Heart left ventricle (tissue), 16 donors: Measurements from ENCODE around the gene IFT122. TPM values are rescaled to one million over a fixed set of nuclear protein-coding genes. Genes with fewer than 3 reads are reported as not detected.

Source experiments
- ATAC-seq, 4 donors: fragments of 200-7000 bp; cut with Tn5 transposase; one replicate each; pipeline ENCODE4 v1.9.1; 2020 to 2022; ENCODE audit warnings: moderate library complexity in 4 of 4, mild to moderate bottlenecking in 3 of 4, moderate number of reproducible peaks in 1 of 4
- DNase-seq, 5 donors: peaks; one replicate each; pipeline ENCODE4 v3.0.0-alpha.2; 2020
- H3K27ac ChIP-seq, 12 donors: fragments of 200-600 bp; sonication (generic) in 4 of 12; one replicate each; pipeline versions ENCODE4 v1.5.0 to v1.8.0; 2016 to 2022; ENCODE audit warnings: mild to moderate bottlenecking in 2 of 12
- H3K27me3 ChIP-seq, 9 donors: fragments of 200-600 bp; sonication (generic) in 2 of 9; one replicate each; pipeline versions ENCODE4 v1.5.1 to v1.8.0; 2016 to 2022; ENCODE audit warnings: mild to moderate bottlenecking in 3 of 9
- H3K36me3 ChIP-seq, 9 donors: fragments of 200-600 bp; sonication (generic) in 2 of 9; one replicate each; pipeline versions ENCODE4 v1.5.0 to v1.8.0; 2018 to 2022; ENCODE audit warnings: mild to moderate bottlenecking in 2 of 9
- H3K4me1 ChIP-seq, 12 donors: fragments of 200-600 bp; sonication (generic) in 4 of 12; one replicate each; pipeline versions ENCODE4 v1.5.0 to v1.8.0; 2016 to 2022; ENCODE audit warnings: mild to moderate bottlenecking in 3 of 12
- H3K4me3 ChIP-seq, 12 donors: fragments of 200-600 bp; sonication (generic) in 4 of 12; one replicate each; pipeline versions ENCODE4 v1.5.0 to v1.8.0; 2017 to 2022; ENCODE audit warnings: mild to moderate bottlenecking in 9 of 12, moderate library complexity in 4 of 12
- H3K9me3 ChIP-seq, 12 donors: fragments of 200-600 bp; sonication (generic) in 4 of 12; one replicate each; pipeline versions ENCODE4 v1.5.0 to v1.8.0; 2016 to 2022; ENCODE audit warnings: mild to moderate bottlenecking in 1 of 12
- POLR2A ChIP-seq, 2 donors: fragments of 450-650 bp; IDR thresholded peaks; one replicate each; pipeline ENCODE4 v1.6.1; 2017; ENCODE audit warnings: antibody characterized with exemption in 2 of 2, mild to moderate bottlenecking in 2 of 2, moderate library complexity in 2 of 2
- WGBS, 4 donors: extraction: QIAGEN DNeasy Blood & Tissue Kit in 2 of 4; methylation state at CpG; one replicate each; pipeline versions ENCODE4 v1.1.5 to v1.1.7; 2013 to 2018; 5-methylcytosine and 5-hydroxymethylcytosine counted together
- intact Hi-C, 10 donors: fragments of 100-400 bp; cut with DNase I; formaldehyde crosslinking; loops; one replicate each; pipeline versions ENCODE4 v1.11.1 to v1.14.2; 2022
- polyA plus RNA-seq, 2 donors: library from polyadenylated mRNA; stranded (reverse); fragments of 200-250 nt; gene quantifications; one replicate each; pipeline ENCODE4 v1.2.3, GENCODE V29; 2013
- total RNA-seq, 9 donors: library from RNA; depleted of rRNA in 2 of 9; stranded (reverse); fragments of >200 nt in 2 of 9; fragmentation: NEBNext Ultra II Directional in 3 of 9; extraction: Animal tissue kit (Norgen Biotek cat#: 25700) in 3 of 9; gene quantifications; one replicate each; pipeline versions ENCODE4 v1.1.0 to v1.2.4, GENCODE V29; 2016 to 2023
- TF ChIP-seq, protein P1 (sequence below), 12 donors: fragments of 200-600 bp; sonication (generic) in 4 of 12; IDR thresholded peaks; one replicate each; pipeline versions ENCODE4 v1.5.0 to v1.8.0; 2018 to 2022; ENCODE audit warnings: antibody characterized with exemption in 12 of 12, mild to moderate bottlenecking in 5 of 12
- donor health status: ischemic (EF 13 %, LVEDD 7.1; RV severe dilation, severe dysfunction).
- donor health status: healthy with polysubstance abuse.
- donor health status: DM: no; HTN: yes; CAD: no.
- donor health status: DM: no; HTN: no; CAD: no.
- donor health status: ischemic (EF 25% LVEDD 6.9; RV normal size, moderate dysfunction).
- donor health status: ischemic (EF 25% LVEDD 5.7; RV mildly dilated, moderate dysfunction).
- donor health status: healthy.
- donor health status: DM: yes; HTN: yes; CAD: no.
- donor health status: ischemic (EF 35%, LVEDD 5.7; RV mildly dilated, moderate dysfunction).
- donor health status: nonischemic (EF 11% LVEDD 7.7; RV severe dilation, severe dysfunction).
- donor health status: DM: yes; HTN: yes; CAD: no.
- donor health status: PGD.
- donor health status: ischemic (EF 29% LVEDD 5.4; RV normal size, mild dysfunction).
- donor health status: nonischemic (EF 23%, LVEDD 6.1; RV moderate dilation, normal function).

The IFT122 gene
- total and polyA plus RNA-seq, 11 donors, result 7.2 to 34.2 (median 16.6) TPM

DNA sequence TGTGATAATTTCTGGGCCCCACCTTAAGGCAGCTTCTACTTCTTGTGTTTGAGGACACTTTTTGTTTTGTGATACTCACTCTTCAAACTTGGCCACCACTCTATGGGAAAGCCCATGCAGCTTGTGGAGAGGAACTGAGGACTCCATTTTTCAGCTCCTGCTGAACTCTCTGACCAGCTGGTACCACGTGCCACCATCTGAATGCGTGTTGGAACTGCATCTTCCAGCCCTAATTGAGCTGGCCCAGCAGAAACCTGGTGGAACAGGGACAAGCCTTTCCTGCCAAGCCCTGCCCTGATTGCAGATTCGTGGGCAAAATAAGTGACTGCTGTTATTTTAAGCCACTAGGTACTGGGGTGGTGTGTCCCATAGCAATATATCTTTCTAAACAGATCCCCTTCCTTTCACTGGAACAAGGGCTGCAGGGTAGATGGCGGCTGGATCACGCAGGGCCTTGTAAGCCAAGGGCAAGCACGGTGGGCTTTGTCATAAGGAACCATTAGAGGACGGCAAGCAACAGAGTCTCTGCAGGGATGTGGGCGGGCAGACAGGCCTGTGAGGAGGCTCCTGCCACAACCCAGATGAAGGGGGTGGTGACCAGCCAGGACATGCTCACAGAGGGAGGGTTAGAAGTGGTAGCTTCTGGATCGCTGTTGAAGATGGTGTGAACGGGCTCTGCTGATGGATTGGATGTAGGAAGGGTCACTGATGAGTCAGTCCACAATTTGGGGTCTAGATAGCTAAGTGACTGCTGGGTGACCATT is 112.4 kb downstream of the IFT122 start:
- Histone ChIP-seq H3K27me3 (no peaks in the 10 kb centered on the region), H3K36me3 (peaks cover 0 to 30% (median 18%) of the 10 kb centered on the region in 9 donors), H3K4me1 (peaks cover 3 to 54% (median 38%) of the 10 kb centered on the region in 12 donors), H3K9me3 (no peaks in the 10 kb centered on the region), H3K27ac (peak overlapping the region in 2 of 12 donors; percentile 4 to 18), H3K4me3 (no peak overlapping the region)
- ATAC-seq, result no peak
- no peak for TF ChIP-seq POLR2A (IDR thresholded peaks at IDR 0.05)
- TF ChIP-seq, protein P1, sequence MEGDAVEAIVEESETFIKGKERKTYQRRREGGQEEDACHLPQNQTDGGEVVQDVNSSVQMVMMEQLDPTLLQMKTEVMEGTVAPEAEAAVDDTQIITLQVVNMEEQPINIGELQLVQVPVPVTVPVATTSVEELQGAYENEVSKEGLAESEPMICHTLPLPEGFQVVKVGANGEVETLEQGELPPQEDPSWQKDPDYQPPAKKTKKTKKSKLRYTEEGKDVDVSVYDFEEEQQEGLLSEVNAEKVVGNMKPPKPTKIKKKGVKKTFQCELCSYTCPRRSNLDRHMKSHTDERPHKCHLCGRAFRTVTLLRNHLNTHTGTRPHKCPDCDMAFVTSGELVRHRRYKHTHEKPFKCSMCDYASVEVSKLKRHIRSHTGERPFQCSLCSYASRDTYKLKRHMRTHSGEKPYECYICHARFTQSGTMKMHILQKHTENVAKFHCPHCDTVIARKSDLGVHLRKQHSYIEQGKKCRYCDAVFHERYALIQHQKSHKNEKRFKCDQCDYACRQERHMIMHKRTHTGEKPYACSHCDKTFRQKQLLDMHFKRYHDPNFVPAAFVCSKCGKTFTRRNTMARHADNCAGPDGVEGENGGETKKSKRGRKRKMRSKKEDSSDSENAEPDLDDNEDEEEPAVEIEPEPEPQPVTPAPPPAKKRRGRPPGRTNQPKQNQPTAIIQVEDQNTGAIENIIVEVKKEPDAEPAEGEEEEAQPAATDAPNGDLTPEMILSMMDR (IDR thresholded peaks at IDR 0.05), result no peak
- intact Hi-C loops, result loop anchor here in 6 of 10 donors (5.0 to 10.0 kb wide), 3 partner anchors 45 to 50 kb away; no protein-coding TSS in a partner anchor
- peak in 2 of 5 donors; percentile 16 to 51 for DNase-seq
- WGBS, 4 donors, result 66 to 74% (median 69%) methylated on average over 10 of the region's 10 CpGs

- Histone ChIP-seq H3K27ac (no peak overlapping the region), H3K4me3 (no peak overlapping the region), H3K9me3 (no peaks in the 10 kb centered on the region), H3K4me1 (peaks cover 7 to 61% (median 43%) of the 10 kb centered on the region in 12 donors), H3K27me3 (no peaks in the 10 kb centered on the region), H3K36me3 (peaks cover 0 to 37% (median 25%) of the 10 kb centered on the region in 9 donors)
- ATAC-seq, result peak in 1 of 4 donors; percentile 2
- TF ChIP-seq, protein P1 (IDR thresholded peaks at IDR 0.05), result no peak
- TF ChIP-seq POLR2A (IDR thresholded peaks at IDR 0.05), result no peak
- DNase-seq, result peak in 1 of 5 donors; percentile 59
- intact Hi-C loops, result loop anchor here in 6 of 10 donors (5.0 to 10.0 kb wide), 3 partner anchors 46 to 51 kb away; no protein-coding TSS in a partner anchor
- WGBS, 4 donors, result 68 to 72% (median 69%) methylated on average over 5 to 6 of the region's 6 CpGs
These were observed 113.1 kb downstream of the IFT122 start for GRCh38 chr3:129553171-129553570.

DNA sequence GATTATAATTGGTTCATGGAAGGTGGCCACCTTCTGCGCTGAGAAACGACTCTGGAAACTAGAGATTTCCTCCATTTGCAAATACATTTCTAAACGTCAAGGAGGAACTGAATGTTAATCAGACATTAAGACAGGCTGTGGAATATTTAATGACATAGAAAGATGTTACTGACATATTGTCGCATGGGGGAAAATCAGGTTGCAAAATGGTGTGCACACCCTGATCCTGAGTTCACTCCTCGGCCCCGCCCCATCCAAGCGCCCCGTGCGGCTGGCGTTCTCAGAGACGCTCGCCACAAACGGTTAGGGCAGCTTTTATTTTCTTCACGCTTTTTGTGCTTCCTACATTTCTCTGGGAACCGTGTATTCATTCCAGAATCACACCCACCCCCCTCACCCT is 113.7 kb downstream of the IFT122 start:
- TF ChIP-seq, protein P1 (IDR thresholded peaks at IDR 0.05), result no peak
- TF ChIP-seq POLR2A (IDR thresholded peaks at IDR 0.05), result no peak
- Histone ChIP-seq H3K27ac (peak overlapping the region in 5 of 12 donors; percentile 19 to 52 (median 26)), H3K27me3 (no peaks in the 10 kb centered on the region), H3K9me3 (no peaks in the 10 kb centered on the region), H3K4me3 (no peak overlapping the region), H3K36me3 (peaks cover 0 to 43% (median 30%) of the 10 kb centered on the region in 9 donors), H3K4me1 (peaks cover 8 to 67% (median 49%) of the 10 kb centered on the region in 12 donors)
- DNase-seq (peak in 1 of 5 donors; percentile 56), ATAC-seq (no peak)
- intact Hi-C loops, result loop anchor here in 6 of 10 donors (5.0 to 10.0 kb wide), 3 partner anchors 46 to 51 kb away; no protein-coding TSS in a partner anchor
- WGBS, 4 donors, result 36 to 48% (median 45%) methylated on average over 15 of the region's 15 CpGs
